22Rv1 (cell line): ENCODE data around the gene IL10RB.

Experiments
- ZFX ChIP-seq: fragments of 450-650 bp; IDR thresholded peaks from 2 replicates; pipeline ENCODE4 v1.6.1; 2017; ENCODE audit warnings: antibody characterized with exemption, borderline replicate concordance
- TF ChIP-seq, protein P1 (sequence below): fragments of 450-650 bp; IDR thresholded peaks from 2 replicates; pipeline ENCODE4 v1.5.1; 2017; ENCODE audit warnings: mild to moderate bottlenecking

GRCh38 chr21:33286076-33286475 lies 19.9 kb downstream of the IL10RB start:
- TF ChIP-seq ZFX = no peak
- TF ChIP-seq, protein P1, sequence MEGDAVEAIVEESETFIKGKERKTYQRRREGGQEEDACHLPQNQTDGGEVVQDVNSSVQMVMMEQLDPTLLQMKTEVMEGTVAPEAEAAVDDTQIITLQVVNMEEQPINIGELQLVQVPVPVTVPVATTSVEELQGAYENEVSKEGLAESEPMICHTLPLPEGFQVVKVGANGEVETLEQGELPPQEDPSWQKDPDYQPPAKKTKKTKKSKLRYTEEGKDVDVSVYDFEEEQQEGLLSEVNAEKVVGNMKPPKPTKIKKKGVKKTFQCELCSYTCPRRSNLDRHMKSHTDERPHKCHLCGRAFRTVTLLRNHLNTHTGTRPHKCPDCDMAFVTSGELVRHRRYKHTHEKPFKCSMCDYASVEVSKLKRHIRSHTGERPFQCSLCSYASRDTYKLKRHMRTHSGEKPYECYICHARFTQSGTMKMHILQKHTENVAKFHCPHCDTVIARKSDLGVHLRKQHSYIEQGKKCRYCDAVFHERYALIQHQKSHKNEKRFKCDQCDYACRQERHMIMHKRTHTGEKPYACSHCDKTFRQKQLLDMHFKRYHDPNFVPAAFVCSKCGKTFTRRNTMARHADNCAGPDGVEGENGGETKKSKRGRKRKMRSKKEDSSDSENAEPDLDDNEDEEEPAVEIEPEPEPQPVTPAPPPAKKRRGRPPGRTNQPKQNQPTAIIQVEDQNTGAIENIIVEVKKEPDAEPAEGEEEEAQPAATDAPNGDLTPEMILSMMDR = no peak
